K562 (cell line): Measurements from ENCODE around the gene SLC6A7. TPM values are rescaled to one million over a fixed set of nuclear protein-coding genes. Genes with fewer than 3 reads are reported as not detected.

ENCODE experiments used
- CEBPG ChIP-seq, 3 experiments: fragments of 200-800 bp in 1 of 3; sonication (Bioruptor generic) in 1 of 3; sonication (generic) in 1 of 3; formaldehyde crosslinking in 1 of 3; IDR thresholded peaks in 2 of 3; conservative IDR thresholded peaks in 1 of 3; 2 replicates each; pipeline versions ENCODE4 v1.6.1 to v1.8.0; 2016 to 2022; ENCODE audit warnings: missing compliant biosample characterization in 2 of 3, missing genetic modification characterization in 2 of 3, mild to moderate bottlenecking in 1 of 3, missing genetic modification reagents in 1 of 3
- FOXJ2 ChIP-seq: fragments of 200-800 bp; sonication (Bioruptor generic); IDR thresholded peaks from 2 replicates; pipeline ENCODE4 v1.6.1; 2016; ENCODE audit warnings: missing genetic modification characterization, missing compliant biosample characterization
- JUN ChIP-seq, 2 experiments: sonication (generic) in 1 of 2; formaldehyde crosslinking in 1 of 2; IDR thresholded peaks; 2 replicates each; pipeline versions ENCODE4 v1.6.1 to v1.8.0; 2012 to 2022; ENCODE audit warnings: borderline replicate concordance in 2 of 2, mild to moderate bottlenecking in 2 of 2, improper control_type of control experiment in 1 of 2, low read depth in 1 of 2, low read length in 1 of 2, missing genetic modification reagents in 1 of 2
- NFE2 ChIP-seq: IDR thresholded peaks from 2 replicates; pipeline ENCODE4 v1.6.1; 2014; ENCODE audit warnings: antibody characterized with exemption, low read depth
- PCBP1 ChIP-seq: fragments of 200-400 bp; formaldehyde crosslinking; IDR thresholded peaks from 2 replicates; pipeline ENCODE4 v1.6.1; 2018; ENCODE audit warnings: mild to moderate bottlenecking, low read depth, low read length; ENCODE audit not compliant: poor library complexity, severe bottlenecking
- TOE1 ChIP-seq, 2 experiments: fragments of 450-650 bp in 1 of 2; sonication (generic) in 1 of 2; formaldehyde crosslinking in 1 of 2; IDR thresholded peaks; 2 replicates each; pipeline versions ENCODE4 v1.7.1 to v1.8.0; 2016 to 2022; ENCODE audit warnings: borderline replicate concordance in 2 of 2, mild to moderate bottlenecking in 2 of 2, antibody characterized with exemption in 1 of 2, inconsistent platforms in 1 of 2, low read depth in 1 of 2, missing genetic modification reagents in 1 of 2, moderate library complexity in 1 of 2
- USF2 ChIP-seq: sonication (generic); formaldehyde crosslinking; IDR thresholded peaks from 2 replicates; pipeline ENCODE4 v1.5.0; 2020; ENCODE audit warnings: missing genetic modification reagents
- VEZF1 ChIP-seq: fragments of 200-800 bp; sonication (Bioruptor generic); IDR thresholded peaks from 2 replicates; pipeline ENCODE4 v1.6.1; 2017; ENCODE audit warnings: missing genetic modification characterization, missing compliant biosample characterization
- XRCC3 ChIP-seq: fragments of 450-650 bp; IDR thresholded peaks from 2 replicates; pipeline ENCODE4 v1.6.1; 2017; ENCODE audit warnings: mild to moderate bottlenecking, moderate library complexity
- ZBTB33 ChIP-seq: sonication (generic); formaldehyde crosslinking; IDR thresholded peaks from 2 replicates; pipeline ENCODE4 v1.8.1; 2023; ENCODE audit warnings: mild to moderate bottlenecking, missing genetic modification reagents
- ZBTB9 ChIP-seq: fragments of 450-650 bp; formaldehyde crosslinking; IDR thresholded peaks from 2 replicates; pipeline ENCODE4 v1.4.0; 2020; ENCODE audit warnings: mild to moderate bottlenecking, moderate library complexity
- ZNF175 ChIP-seq: fragments of 200-800 bp; sonication (Bioruptor generic); IDR thresholded peaks from 2 replicates; pipeline ENCODE4 v1.6.1; 2016; ENCODE audit warnings: low read depth, mild to moderate bottlenecking, missing genetic modification characterization, missing compliant biosample characterization
- ZNF507 ChIP-seq: conservative IDR thresholded peaks from 2 replicates; pipeline ENCODE4 v1.6.1; 2017; ENCODE audit warnings: missing genetic modification characterization, missing compliant biosample characterization
- polyA plus RNA-seq, 8 experiments: library from polyadenylated mRNA; depleted of rRNA in 4 of 8; stranded (reverse) in 5 of 8; unstranded in 3 of 8; fragments of >200 nt; fragmentation: Nextera tagmentation in 2 of 8; fragmentation: Illumina TruSeq in 1 of 8; extraction: Ambion mirVana in 2 of 8; extraction: Trizol in 1 of 8; gene quantifications; 2 replicates each; pipeline versions ENCODE4 v1.2.1 to v1.2.3, GENCODE V29; 2011 to 2014; ENCODE audit warnings: inconsistent platforms in 1 of 8, missing spikeins in 1 of 8
- total RNA-seq, 7 experiments: library from RNA; depleted of rRNA in 6 of 7; stranded (reverse); fragments of >200 nt in 6 of 7; fragmentation: Illumina TruSeq in 2 of 7; extraction: Trizol in 2 of 7; gene quantifications; 2 replicates each; pipeline versions ENCODE4 v1.2.1 to v1.2.3, GENCODE V29; 2011 to 2021; ENCODE audit warnings: low replicate concordance in 1 of 7

The SLC6A7 gene
- total and polyA plus RNA-seq, 9 of the 15 experiments (the other 6 are each of a cell fraction or from before 2014, with no cell fraction given), result not detected

GRCh38 chr5:150143350-150144245, 46.3 kb upstream of the SLC6A7 start (continued):
- no peak for TF ChIP-seq PCBP1
- peak; percentile 67 for TF ChIP-seq ZBTB33
- TF ChIP-seq JUN (IDR thresholded peaks at IDR 0.05; ENCODE audit: borderline replicate concordance, low read depth, low read length), result no peak
- no peak for TF ChIP-seq JUN (CRISPR knock-in tag; IDR thresholded peaks at IDR 0.05; ENCODE audit: borderline replicate concordance)
- TF ChIP-seq NFE2, result peak; percentile 46
- TF ChIP-seq USF2 (CRISPR knock-in tag), result peak; percentile 72
- peak; percentile 24; the same call in 1 of the 2 replicates for TF ChIP-seq VEZF1 (CRISPR knock-in tag)
- no peak for TF ChIP-seq CEBPG (CRISPR knock-in tag; IDR thresholded peaks at IDR 0.05)
- 0 out of 4 replicates have a peak, but pooled peaks have one; percentile 4 to 29 for TF ChIP-seq CEBPG (tag; conservative IDR thresholded peaks at IDR 0.05 in 1 of 2, IDR thresholded peaks at IDR 0.05 in 1 of 2)
- TF ChIP-seq XRCC3, result no peak
- peak; percentile 20; the same call in 1 of the 2 replicates for TF ChIP-seq ZNF175
- TF ChIP-seq ZNF507, result no peak
- TF ChIP-seq ZBTB9, result peak; percentile 27; the same call in 1 of the 2 replicates
- TF ChIP-seq TOE1 (IDR thresholded peaks at IDR 0.05; ENCODE audit: borderline replicate concordance), result peak; percentile 82
- TF ChIP-seq TOE1 (CRISPR knock-in tag; IDR thresholded peaks at IDR 0.05; ENCODE audit: borderline replicate concordance, low read depth), result no peak
- TF ChIP-seq FOXJ2, result 0 out of 2 replicates have a peak, but pooled peaks have one; percentile 30
